IPS-18a (cell line): ENCODE measurements around the gene BAZ2A.
"Not testable (repeated sequence)": the region's sequence is repeated elsewhere in the genome, so short reads cannot be mapped to it uniquely, and the experiment has no call there.

Experiments used
- H3K27ac ChIP-seq: one replicate; pipeline ENCODE4 v1.5.1; 2013; ENCODE audit warnings: low read length
- H3K27me3 ChIP-seq: one replicate; pipeline ENCODE4 v1.6.1; 2013; ENCODE audit warnings: mild to moderate bottlenecking, low read length; ENCODE audit not compliant: control insufficient read depth, insufficient read depth
- H3K36me3 ChIP-seq: one replicate; pipeline ENCODE4 v1.6.1; 2013; ENCODE audit warnings: low read depth, low read length; ENCODE audit not compliant: control insufficient read depth
- H3K4me1 ChIP-seq: one replicate; pipeline ENCODE4 v1.6.1; 2013; ENCODE audit warnings: low read depth, low read length; ENCODE audit not compliant: control insufficient read depth
- H3K4me3 ChIP-seq: one replicate; pipeline ENCODE4 v1.5.1; 2013; ENCODE audit warnings: low read length
- H3K9ac ChIP-seq: one replicate; pipeline ENCODE4 v1.6.1; 2013; ENCODE audit warnings: mild to moderate bottlenecking, low read length, moderate library complexity
- H3K9me3 ChIP-seq: one replicate; pipeline ENCODE4 v1.6.1; 2013; ENCODE audit warnings: low read depth, low read length; ENCODE audit not compliant: control insufficient read depth

The BAZ2A gene

GRCh38 chr12:56653781-56654180 lies 23.7 kb upstream of the BAZ2A start:
- H3K36me3 ChIP-seq, H3K27ac ChIP-seq, H3K4me3 ChIP-seq, H3K27me3 ChIP-seq, H3K9ac ChIP-seq, H3K9me3 ChIP-seq, H3K4me1 ChIP-seq: not testable (repeated sequence)

DNA sequence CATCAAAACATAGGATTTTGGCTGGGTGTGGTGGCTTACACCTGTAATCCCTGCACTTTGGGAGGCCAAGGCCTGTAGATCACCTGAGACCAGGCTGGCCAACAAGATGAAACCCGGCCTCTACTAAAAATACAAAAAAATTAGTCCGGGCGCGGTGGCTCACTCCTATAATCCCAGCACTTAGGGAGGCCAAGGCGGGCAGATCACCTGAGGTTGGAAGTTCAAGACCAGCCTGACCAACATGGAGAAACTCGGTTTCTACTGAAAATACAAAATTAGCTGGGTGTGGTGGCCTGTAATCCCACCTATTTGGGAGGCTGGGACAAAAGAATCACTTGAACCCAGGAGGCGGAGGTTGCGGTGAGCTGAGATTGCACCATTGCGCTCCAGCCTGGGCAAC lies 17.9 kb upstream of the BAZ2A start:
- H3K27ac ChIP-seq, H3K4me3 ChIP-seq, H3K9me3 ChIP-seq, H3K27me3 ChIP-seq, H3K9ac ChIP-seq: not testable (repeated sequence)
- H3K36me3 ChIP-seq = peaks cover 21% of the 10 kb centered on the region
- H3K4me1 ChIP-seq = peaks cover 12% of the 10 kb centered on the region

- Histone ChIP-seq H3K4me3 (peak within 1 kb of the TSS; percentile 100), H3K36me3 (peaks cover 39% of the 10 kb centered on the region), H3K27me3 (no peaks in the 10 kb centered on the region), H3K27ac (peak within 1 kb of the TSS; percentile 96), H3K9me3 (no peaks in the 10 kb centered on the region), H3K4me1 (peaks cover 12% of the 10 kb centered on the region), H3K9ac (peak within 1 kb of the TSS; percentile 99)
Observed at GRCh38 chr12:56645717-56646446, 15.8 kb upstream of the BAZ2A start, which contains the start of gene ATP5F1B. TSS of gene ATP5F1B (minus strand) at chr12:56645984. CDS start at chr12:56645963, 21 bp downstream.

GRCh38 chr12:56645201-56645716 lies 15.1 kb upstream of the BAZ2A start:
- Histone ChIP-seq H3K4me1 (peaks cover 12% of the 10 kb centered on the region), H3K36me3 (peaks cover 46% of the 10 kb centered on the region), H3K9ac (peak overlapping the region; percentile 99), H3K4me3 (peak overlapping the region; percentile 100), H3K27me3 (no peaks in the 10 kb centered on the region), H3K9me3 (no peaks in the 10 kb centered on the region), H3K27ac (peak overlapping the region; percentile 96)

GRCh38 chr12:56644654-56645053 lies 14.5 kb upstream of the BAZ2A start:
- H3K9ac ChIP-seq = peak overlapping the region; percentile 99
- peaks cover 12% of the 10 kb centered on the region for H3K4me1 ChIP-seq
- H3K27me3 ChIP-seq = no peaks in the 10 kb centered on the region
- H3K4me3 ChIP-seq = peak overlapping the region; percentile 100
- H3K9me3 ChIP-seq = no peaks in the 10 kb centered on the region
- H3K27ac ChIP-seq = peak overlapping the region; percentile 96
- H3K36me3 ChIP-seq = peaks cover 52% of the 10 kb centered on the region

DNA sequence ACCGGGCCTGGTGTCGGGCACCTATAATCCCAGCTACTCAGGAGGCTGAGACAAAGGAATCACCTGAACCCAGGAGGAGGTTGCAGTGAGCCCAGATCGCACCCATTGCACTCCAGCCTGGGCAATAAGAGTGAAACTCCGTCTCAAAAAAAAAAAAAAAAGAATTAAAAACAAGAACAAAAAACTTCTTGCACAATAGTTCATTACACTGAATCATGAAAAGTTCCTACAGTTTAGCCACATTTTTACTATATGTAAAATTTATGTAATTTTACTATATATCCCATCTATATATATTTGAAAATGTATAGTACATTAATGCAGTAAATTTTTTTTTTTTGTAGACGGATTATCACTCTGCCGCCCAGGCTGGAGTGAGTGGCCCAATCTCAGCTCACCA lies 11.1 kb upstream of the BAZ2A start:
- Histone ChIP-seq H3K9me3 (no peaks in the 10 kb centered on the region), H3K9ac (no peak overlapping the region), H3K4me1 (peaks cover 15% of the 10 kb centered on the region), H3K36me3 (peaks cover 77% of the 10 kb centered on the region), H3K4me3 (no peak overlapping the region), H3K27me3 (no peaks in the 10 kb centered on the region), H3K27ac (no peak overlapping the region)

DNA sequence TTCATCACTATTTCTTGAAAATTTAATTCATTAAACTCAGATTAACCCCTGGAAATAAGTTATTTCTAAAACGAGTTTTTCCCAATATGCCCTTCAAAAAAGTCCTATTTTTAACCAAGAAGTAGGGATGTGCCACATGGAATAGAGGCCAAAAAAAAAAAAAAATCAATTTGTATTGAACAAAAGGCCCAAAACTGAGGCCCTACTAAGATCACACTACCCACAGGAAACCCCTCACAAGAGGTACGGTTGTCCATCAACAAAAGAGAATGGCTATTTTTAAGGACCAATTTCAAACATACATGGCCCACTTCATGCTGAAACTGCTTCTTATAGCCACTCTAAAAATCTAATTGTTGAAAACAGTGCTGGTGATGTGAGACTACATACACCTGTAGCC lies 7.5 kb upstream of the BAZ2A start:
- Histone ChIP-seq H3K27ac (no peak overlapping the region), H3K9ac (no peak overlapping the region), H3K4me3 (no peak overlapping the region), H3K9me3 (no peaks in the 10 kb centered on the region), H3K4me1 (peaks cover 32% of the 10 kb centered on the region), H3K27me3 (no peaks in the 10 kb centered on the region), H3K36me3 (peaks cover 52% of the 10 kb centered on the region)

DNA sequence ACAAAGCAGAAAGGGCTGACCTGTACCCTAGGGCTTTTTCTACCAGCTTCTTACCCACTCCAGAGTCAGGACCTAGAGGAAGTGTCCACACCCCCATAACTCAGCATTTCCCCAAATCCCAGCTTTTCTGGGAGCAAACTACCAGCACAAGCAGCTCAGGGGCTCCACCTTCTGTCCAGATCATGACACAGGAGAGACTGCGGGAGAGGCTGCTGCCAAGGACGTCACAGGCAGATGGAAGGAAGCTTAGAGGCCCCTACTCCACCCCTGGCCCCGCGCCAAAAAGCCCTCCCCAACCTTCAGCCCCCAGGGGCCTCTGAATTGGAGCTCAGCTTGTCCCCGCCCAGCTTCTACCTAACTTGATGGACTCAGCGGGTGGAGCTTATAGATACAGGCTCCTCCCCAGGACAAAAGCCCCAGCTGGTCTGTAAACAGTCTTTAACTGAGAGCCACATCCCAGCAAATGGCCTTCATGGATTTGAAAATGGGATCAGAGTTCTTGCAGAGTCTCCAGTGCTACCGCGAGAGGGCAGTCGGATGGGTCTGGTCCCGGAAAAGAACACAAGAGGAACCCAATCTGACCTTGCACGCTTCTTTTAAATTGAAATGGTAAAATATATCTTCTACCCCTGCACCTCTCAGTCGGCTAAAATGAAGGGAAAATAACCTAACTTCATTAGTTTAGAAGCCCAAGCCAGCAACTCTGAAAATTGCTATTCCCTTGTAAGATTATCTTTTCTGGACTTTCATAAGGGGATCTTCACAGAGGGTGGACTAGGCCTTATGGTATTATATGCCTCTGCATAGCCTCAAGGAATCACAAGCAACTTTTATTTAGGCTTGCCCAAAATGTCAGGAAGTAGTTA lies 6.8 kb upstream of the BAZ2A start:
- Histone ChIP-seq H3K9ac (peak overlapping the region; percentile 24), H3K36me3 (peaks cover 45% of the 10 kb centered on the region), H3K27me3 (no peaks in the 10 kb centered on the region), H3K4me1 (peaks cover 37% of the 10 kb centered on the region), H3K4me3 (peak overlapping the region; percentile 88), H3K27ac (peak overlapping the region; percentile 17), H3K9me3 (no peaks in the 10 kb centered on the region)

- Histone ChIP-seq H3K4me3 (peak overlapping the region; percentile 88), H3K4me1 (peaks cover 43% of the 10 kb centered on the region), H3K36me3 (peaks cover 39% of the 10 kb centered on the region), H3K27ac (peak overlapping the region; percentile 17), H3K9ac (peak overlapping the region; percentile 38), H3K9me3 (no peaks in the 10 kb centered on the region), H3K27me3 (no peaks in the 10 kb centered on the region)
Observed at GRCh38 chr12:56635806-56636674, 5.9 kb upstream of the BAZ2A start.

DNA sequence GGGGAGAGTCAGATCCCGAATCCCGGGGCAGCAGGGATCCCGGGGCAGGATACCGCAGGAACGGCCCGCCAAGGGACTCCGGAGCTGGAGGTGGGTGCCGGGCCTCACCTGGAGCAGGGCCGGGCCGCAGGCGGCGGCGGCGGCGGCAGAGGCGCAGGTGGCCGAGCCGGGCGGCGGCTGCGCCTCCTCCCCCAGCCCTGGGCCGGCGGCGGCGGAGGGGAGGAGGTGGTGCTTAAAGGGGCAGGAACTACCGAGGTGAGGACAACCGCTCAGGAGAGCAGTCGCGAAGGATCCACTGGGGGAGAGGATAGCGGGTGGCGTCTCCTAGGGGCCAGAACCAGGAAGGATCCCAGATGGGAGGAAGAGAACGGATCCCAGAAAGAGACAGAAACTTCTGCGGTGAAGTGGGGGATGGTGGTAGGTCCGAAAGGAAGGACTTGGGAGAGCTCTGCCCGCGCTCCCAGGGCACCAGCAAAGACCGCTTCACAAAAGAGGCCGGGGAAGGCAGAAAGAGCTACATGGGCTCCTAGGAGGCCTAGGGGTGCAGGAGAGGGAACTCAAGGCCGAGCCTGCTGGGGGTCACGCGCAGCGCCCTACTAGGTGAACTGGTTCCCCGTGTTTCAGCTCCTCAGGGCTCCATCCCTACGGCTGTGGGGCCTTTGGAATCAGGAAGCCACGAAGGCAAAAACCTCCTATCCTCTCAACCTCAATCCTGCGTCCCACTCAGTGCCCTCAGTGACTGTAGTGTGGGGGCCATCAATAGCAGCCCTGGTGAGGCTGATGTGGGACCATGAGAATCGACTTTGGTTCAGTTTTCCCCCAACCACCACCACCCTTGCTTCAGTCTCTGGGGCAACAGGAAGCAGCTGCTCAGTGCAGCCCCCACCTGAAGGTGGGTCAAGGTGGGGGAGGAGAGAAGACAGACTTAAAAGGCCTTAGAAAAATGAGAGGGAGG lies 5.0 kb upstream of the BAZ2A start:
- H3K36me3 ChIP-seq = peaks cover 30% of the 10 kb centered on the region
- peak overlapping the region; percentile 58 for H3K9ac ChIP-seq
- H3K27me3 ChIP-seq = no peaks in the 10 kb centered on the region
- H3K4me3 ChIP-seq = peak overlapping the region; percentile 88
- peaks cover 47% of the 10 kb centered on the region for H3K4me1 ChIP-seq
- no peak overlapping the region for H3K27ac ChIP-seq
- no peaks in the 10 kb centered on the region for H3K9me3 ChIP-seq
